Stimulated activated effector memory CD8-positive, alpha-beta T cell treated with anti-CD3 and anti-CD28 coated beads, Interleukin-12 subunit alpha, Interleukin-12 subunit beta, amount 100 ng/mL, for 72 hours (primary cell): ENCODE data around the gene RNF144B.
"Not testable (repeated sequence)": the region's sequence is repeated elsewhere in the genome, so short reads cannot be mapped to it uniquely, and the experiment has no call there.

Source experiments
- ATAC-seq: fragments of 150-1000 bp; cut with Tn5 transposase; 2 replicates; pipeline ENCODE4 v1.10.0; 2021
- DNase-seq, 2 donors: peaks; one replicate each; pipeline ENCODE4 v3.0.0; 2021 to 2022; ENCODE audit warnings: low spot score in 2 of 2
- H3K27ac Mint-ChIP-seq: one replicate; pipeline ENCODE4 v1.8.0; 2022; ENCODE audit warnings: mild to moderate bottlenecking, mixed read lengths
- H3K36me3 Mint-ChIP-seq: one replicate; pipeline ENCODE4 v1.8.0; 2022; ENCODE audit warnings: mild to moderate bottlenecking, mixed read lengths
- H3K4me1 Mint-ChIP-seq: one replicate; pipeline ENCODE4 v1.8.0; 2022; ENCODE audit warnings: mixed read lengths
- H3K4me3 Mint-ChIP-seq: one replicate; pipeline ENCODE4 v1.8.0; 2022; ENCODE audit warnings: mild to moderate bottlenecking, mixed read lengths
- H3K9me3 Mint-ChIP-seq: one replicate; pipeline ENCODE4 v1.8.0; 2022; ENCODE audit warnings: mixed read lengths

The RNF144B gene

GRCh38 chr6:18360188-18360587, 27.0 kb upstream of the RNF144B start:
- DNase-seq (no peak), ATAC-seq (no peak)
- Mint-ChIP-seq H3K4me1 (no peaks in the 10 kb centered on the region), H3K4me3 (no peak overlapping the region), H3K36me3 (no peaks in the 10 kb centered on the region), H3K27ac (no peak overlapping the region), H3K9me3 (peaks cover 3% of the 10 kb centered on the region)

GRCh38 chr6:18362058-18362561, 25.0 kb upstream of the RNF144B start:
- H3K36me3 Mint-ChIP-seq, result no peaks in the 10 kb centered on the region
- peaks cover 3% of the 10 kb centered on the region for H3K9me3 Mint-ChIP-seq
- DNase-seq (no peak), ATAC-seq (no peak)
- no peak overlapping the region for H3K27ac Mint-ChIP-seq
- H3K4me3 Mint-ChIP-seq, result no peak overlapping the region
- H3K4me1 Mint-ChIP-seq, result no peaks in the 10 kb centered on the region

GRCh38 chr6:18363746-18364145, 23.4 kb upstream of the RNF144B start:
- Mint-ChIP-seq H3K36me3 (no peaks in the 10 kb centered on the region), H3K4me1 (no peaks in the 10 kb centered on the region), H3K9me3 (no peaks in the 10 kb centered on the region), H3K27ac (no peak overlapping the region), H3K4me3 (no peak overlapping the region)
- ATAC-seq (no peak), DNase-seq (no peak)

GRCh38 chr6:18364561-18364960, 22.6 kb upstream of the RNF144B start:
- not testable (repeated sequence) for H3K36me3 Mint-ChIP-seq, DNase-seq, H3K27ac Mint-ChIP-seq, H3K9me3 Mint-ChIP-seq, H3K4me3 Mint-ChIP-seq, H3K4me1 Mint-ChIP-seq, ATAC-seq

- Mint-ChIP-seq H3K9me3 (no peaks in the 10 kb centered on the region), H3K4me3 (no peak overlapping the region), H3K36me3 (no peaks in the 10 kb centered on the region), H3K27ac (no peak overlapping the region), H3K4me1 (no peaks in the 10 kb centered on the region)
- DNase-seq (no peak), ATAC-seq (no peak)
Observed at GRCh38 chr6:18367371-18367770, 19.8 kb upstream of the RNF144B start.

- H3K36me3 Mint-ChIP-seq, result no peaks in the 10 kb centered on the region
- no peak for ATAC-seq
- no peaks in the 10 kb centered on the region for H3K9me3 Mint-ChIP-seq
- no peaks in the 10 kb centered on the region for H3K4me1 Mint-ChIP-seq
- no peak overlapping the region for H3K27ac Mint-ChIP-seq
- no peak overlapping the region for H3K4me3 Mint-ChIP-seq
- no peak for DNase-seq
Observed at GRCh38 chr6:18368277-18369105, 18.7 kb upstream of the RNF144B start.

- DNase-seq (no peak), ATAC-seq (no peak)
- Mint-ChIP-seq H3K4me3 (no peak overlapping the region), H3K4me1 (no peaks in the 10 kb centered on the region), H3K9me3 (no peaks in the 10 kb centered on the region), H3K27ac (no peak overlapping the region), H3K36me3 (no peaks in the 10 kb centered on the region)
Observed at GRCh38 chr6:18371010-18371409, 16.1 kb upstream of the RNF144B start.

GRCh38 chr6:18371656-18372055, 15.5 kb upstream of the RNF144B start:
- Mint-ChIP-seq H3K4me1 (no peaks in the 10 kb centered on the region), H3K4me3 (no peak overlapping the region), H3K27ac (no peak overlapping the region), H3K9me3 (no peaks in the 10 kb centered on the region), H3K36me3 (no peaks in the 10 kb centered on the region)
- ATAC-seq (no peak), DNase-seq (no peak)

GRCh38 chr6:18380158-18380836, 6.9 kb upstream of the RNF144B start:
- Mint-ChIP-seq H3K36me3 (no peaks in the 10 kb centered on the region), H3K4me3 (no peak overlapping the region), H3K27ac (no peak overlapping the region), H3K9me3 (no peaks in the 10 kb centered on the region), H3K4me1 (no peaks in the 10 kb centered on the region)
- ATAC-seq, result no peak
- DNase-seq, result no peak

GRCh38 chr6:18380851-18381250, 6.3 kb upstream of the RNF144B start:
- H3K27ac Mint-ChIP-seq, result no peak overlapping the region
- H3K9me3 Mint-ChIP-seq, result no peaks in the 10 kb centered on the region
- ATAC-seq (no peak), DNase-seq (no peak)
- no peak overlapping the region for H3K4me3 Mint-ChIP-seq
- H3K36me3 Mint-ChIP-seq, result no peaks in the 10 kb centered on the region
- H3K4me1 Mint-ChIP-seq, result no peaks in the 10 kb centered on the region

- H3K36me3 Mint-ChIP-seq, result no peaks in the 10 kb centered on the region
- H3K27ac Mint-ChIP-seq, result no peak overlapping the region
- DNase-seq (no peak), ATAC-seq (no peak)
- no peak overlapping the region for H3K4me3 Mint-ChIP-seq
- H3K9me3 Mint-ChIP-seq, result no peaks in the 10 kb centered on the region
- peaks cover 22% of the 10 kb centered on the region for H3K4me1 Mint-ChIP-seq
Observed at GRCh38 chr6:18383441-18383840, 3.7 kb upstream of the RNF144B start.

- H3K4me3 Mint-ChIP-seq, result no peak overlapping the region
- H3K36me3 Mint-ChIP-seq, result no peaks in the 10 kb centered on the region
- no peaks in the 10 kb centered on the region for H3K9me3 Mint-ChIP-seq
- no peak for ATAC-seq
- peaks cover 24% of the 10 kb centered on the region for H3K4me1 Mint-ChIP-seq
- no peak overlapping the region for H3K27ac Mint-ChIP-seq
- DNase-seq, result no peak
Observed at GRCh38 chr6:18384621-18385020, 2.5 kb upstream of the RNF144B start.

- Mint-ChIP-seq H3K4me3 (peak overlapping the region; percentile 92), H3K36me3 (no peaks in the 10 kb centered on the region), H3K9me3 (no peaks in the 10 kb centered on the region), H3K4me1 (peaks cover 24% of the 10 kb centered on the region), H3K27ac (peak overlapping the region; percentile 74)
- ATAC-seq, result no peak
- DNase-seq, result no peak
Observed at GRCh38 chr6:18386298-18386976, 713 bp upstream of the RNF144B start.

- DNase-seq (no peak), ATAC-seq (no peak)
- H3K27ac Mint-ChIP-seq, result peak overlapping the region; percentile 60
- H3K4me1 Mint-ChIP-seq, result peaks cover 24% of the 10 kb centered on the region
- H3K36me3 Mint-ChIP-seq, result no peaks in the 10 kb centered on the region
- H3K9me3 Mint-ChIP-seq, result no peaks in the 10 kb centered on the region
- H3K4me3 Mint-ChIP-seq, result peak overlapping the region; percentile 92
Observed at GRCh38 chr6:18388271-18388670, 1.1 kb downstream of the RNF144B start.

GRCh38 chr6:18388942-18389341, 1.8 kb downstream of the RNF144B start:
- Mint-ChIP-seq H3K9me3 (no peaks in the 10 kb centered on the region), H3K4me1 (peaks cover 24% of the 10 kb centered on the region), H3K27ac (no peak overlapping the region), H3K36me3 (no peaks in the 10 kb centered on the region), H3K4me3 (peak overlapping the region; percentile 92)
- DNase-seq (no peak), ATAC-seq (no peak)
